Measurements from ENCODE around the gene CCN5. TPM values are rescaled to one million over a fixed set of nuclear protein-coding genes. Genes with fewer than 3 reads are reported as not detected.

Gene CCN5
- total RNA-seq, 1 donor from 2014 or later = 134 TPM

DNA sequence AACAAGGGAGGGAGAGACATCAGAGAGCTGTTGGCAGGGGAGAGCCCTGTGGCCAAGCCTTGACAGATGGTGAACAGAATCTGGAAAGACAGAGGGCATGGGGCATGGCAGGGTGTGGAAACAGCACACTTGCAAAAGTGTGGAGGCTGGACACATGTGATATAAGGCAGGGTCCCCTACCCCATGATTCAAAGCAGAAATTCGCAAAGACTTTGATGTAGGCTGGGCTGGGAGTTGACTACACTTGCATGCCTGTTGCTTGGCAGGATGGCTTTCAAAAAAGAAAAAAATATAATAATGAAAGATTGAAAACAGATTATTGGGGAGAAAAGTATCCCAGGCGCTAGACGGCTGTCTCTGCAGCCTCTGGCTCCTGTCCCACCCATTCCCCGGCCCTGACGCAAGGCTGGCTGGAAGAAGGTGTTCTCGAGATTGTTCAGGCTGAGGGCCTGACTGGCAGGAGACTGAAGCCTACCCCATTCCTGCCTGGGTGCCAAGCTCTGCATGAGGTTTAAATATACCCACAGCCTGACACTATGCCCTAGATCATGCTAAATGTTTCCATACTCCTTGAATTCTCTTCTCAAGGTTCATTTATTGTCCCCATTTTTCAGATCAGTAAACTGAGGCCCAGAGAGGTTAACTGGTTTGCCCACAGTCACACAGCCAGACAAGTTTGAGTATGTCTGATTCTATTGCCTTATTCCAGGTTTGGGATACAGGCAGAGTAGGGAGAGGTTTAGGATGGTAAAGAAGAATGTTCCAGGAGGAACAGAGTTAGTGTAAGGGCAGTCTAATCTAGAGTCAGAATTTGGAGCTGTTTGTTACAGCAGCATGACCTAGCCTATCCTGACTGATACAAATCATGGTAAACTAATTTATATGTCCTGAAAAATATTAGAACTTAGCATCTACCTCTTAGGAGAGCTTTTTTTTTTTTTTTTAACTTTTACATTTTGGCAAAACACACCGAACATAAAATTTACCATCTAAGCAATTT lies 23.4 kb upstream of the CCN5 start:
- H3K4me1 ChIP-seq = peaks cover 72% of the 10 kb centered on the region

DNA sequence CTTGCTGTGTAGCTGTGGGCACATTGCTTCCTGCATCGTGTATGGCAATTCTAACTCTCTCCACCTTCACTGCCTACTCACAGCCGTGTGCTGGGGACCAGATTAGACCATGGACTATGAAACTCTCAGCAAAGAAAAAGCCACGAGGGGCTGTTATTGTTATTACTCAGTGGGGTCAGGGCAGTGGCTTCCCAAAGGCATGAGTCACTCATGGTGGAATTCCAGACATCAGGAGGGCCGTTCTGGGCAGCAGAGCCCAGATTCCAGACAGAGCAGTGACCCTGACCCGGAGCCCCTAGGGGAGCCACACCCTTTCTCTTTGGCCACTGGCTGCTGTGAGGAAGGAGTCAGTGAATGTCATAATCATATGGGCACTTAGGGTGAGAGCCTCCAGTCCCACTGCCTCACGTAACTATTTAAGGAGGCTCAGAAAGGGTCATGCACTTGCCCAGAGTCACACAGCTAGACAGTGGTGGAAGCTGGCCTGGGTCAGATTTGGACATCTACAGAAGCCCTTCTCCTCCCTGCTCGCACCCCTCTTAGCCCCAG lies 22.2 kb upstream of the CCN5 start:
- intact Hi-C loops (cut with DNase I) = no loop called here

More for the DNA sequence above, 23.4 kb upstream of the CCN5 start:
- no peak for DNase-seq (ENCODE audit: extremely low spot score in 2 of 2)
- H3K9me3 ChIP-seq = no peaks in the 10 kb centered on the region
- peak overlapping the region; percentile 86 for H3K27ac ChIP-seq
- TF ChIP-seq POLR2AphosphoS5 (IDR thresholded peaks at IDR 0.05; ENCODE audit: insufficient read depth in 1 of 2, low read depth in 1 of 2) = peak in 1 of 2 donors; percentile 60
- TF ChIP-seq, protein P1, sequence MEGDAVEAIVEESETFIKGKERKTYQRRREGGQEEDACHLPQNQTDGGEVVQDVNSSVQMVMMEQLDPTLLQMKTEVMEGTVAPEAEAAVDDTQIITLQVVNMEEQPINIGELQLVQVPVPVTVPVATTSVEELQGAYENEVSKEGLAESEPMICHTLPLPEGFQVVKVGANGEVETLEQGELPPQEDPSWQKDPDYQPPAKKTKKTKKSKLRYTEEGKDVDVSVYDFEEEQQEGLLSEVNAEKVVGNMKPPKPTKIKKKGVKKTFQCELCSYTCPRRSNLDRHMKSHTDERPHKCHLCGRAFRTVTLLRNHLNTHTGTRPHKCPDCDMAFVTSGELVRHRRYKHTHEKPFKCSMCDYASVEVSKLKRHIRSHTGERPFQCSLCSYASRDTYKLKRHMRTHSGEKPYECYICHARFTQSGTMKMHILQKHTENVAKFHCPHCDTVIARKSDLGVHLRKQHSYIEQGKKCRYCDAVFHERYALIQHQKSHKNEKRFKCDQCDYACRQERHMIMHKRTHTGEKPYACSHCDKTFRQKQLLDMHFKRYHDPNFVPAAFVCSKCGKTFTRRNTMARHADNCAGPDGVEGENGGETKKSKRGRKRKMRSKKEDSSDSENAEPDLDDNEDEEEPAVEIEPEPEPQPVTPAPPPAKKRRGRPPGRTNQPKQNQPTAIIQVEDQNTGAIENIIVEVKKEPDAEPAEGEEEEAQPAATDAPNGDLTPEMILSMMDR (IDR thresholded peaks at IDR 0.05) = no peak
- TF ChIP-seq POLR2A (IDR thresholded peaks at IDR 0.05) = no peak
- intact Hi-C loops (cut with DNase I) = no loop called here
- no peak overlapping the region for H3K4me3 ChIP-seq
- H3K27me3 ChIP-seq = no peaks in the 10 kb centered on the region
- H3K36me3 ChIP-seq = no peaks in the 10 kb centered on the region

DNA sequence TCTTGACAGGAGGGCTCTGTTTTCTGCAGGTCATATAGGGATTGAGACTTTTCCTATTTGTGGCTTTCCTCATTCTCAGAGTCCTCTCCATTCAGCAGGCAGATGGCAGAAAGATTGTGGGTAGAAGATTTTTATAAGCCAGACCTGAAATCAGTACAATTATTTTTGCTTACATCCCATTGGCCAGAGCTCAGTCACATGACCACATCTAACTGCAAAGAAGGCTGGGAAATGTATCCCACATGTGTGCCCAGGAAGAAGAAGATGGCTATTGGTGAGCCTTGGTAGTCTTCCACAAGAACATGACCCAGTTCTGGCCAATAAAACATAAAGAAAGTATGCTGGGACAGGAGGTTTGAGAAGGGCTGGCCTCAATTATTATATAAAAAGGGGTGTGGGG lies 21.5 kb upstream of the CCN5 start:
- intact Hi-C loops (cut with DNase I) = no loop called here
- H3K4me1 ChIP-seq = peaks cover 65% of the 10 kb centered on the region
- TF ChIP-seq, protein P1 (IDR thresholded peaks at IDR 0.05) = no peak
- TF ChIP-seq POLR2AphosphoS5 (IDR thresholded peaks at IDR 0.05; ENCODE audit: insufficient read depth in 1 of 2, low read depth in 1 of 2) = no peak
- no peak for TF ChIP-seq POLR2A (IDR thresholded peaks at IDR 0.05)

More for the DNA sequence above, 22.2 kb upstream of the CCN5 start:
- no peaks in the 10 kb centered on the region for H3K36me3 ChIP-seq
- DNase-seq (ENCODE audit: extremely low spot score in 2 of 2) = no peak
- no peaks in the 10 kb centered on the region for H3K27me3 ChIP-seq
- H3K9me3 ChIP-seq = no peaks in the 10 kb centered on the region
- no peak overlapping the region for H3K4me3 ChIP-seq
- peaks cover 66% of the 10 kb centered on the region for H3K4me1 ChIP-seq
- TF ChIP-seq, protein P1 (IDR thresholded peaks at IDR 0.05) = no peak
- TF ChIP-seq POLR2A (IDR thresholded peaks at IDR 0.05) (peak in 1 of 2 donors; percentile 19), POLR2AphosphoS5 (IDR thresholded peaks at IDR 0.05; ENCODE audit: insufficient read depth in 1 of 2, low read depth in 1 of 2) (peak; percentile 81 to 88)
- H3K27ac ChIP-seq = peak overlapping the region; percentile 86

GRCh38 chr20:44694159-44694558 lies 21.0 kb upstream of the CCN5 start:
- intact Hi-C loops (cut with DNase I) = no loop called here
- no peak overlapping the region for H3K4me3 ChIP-seq
- no peaks in the 10 kb centered on the region for H3K9me3 ChIP-seq
- DNase-seq (ENCODE audit: extremely low spot score in 2 of 2) = no peak
- H3K27ac ChIP-seq = peak overlapping the region; percentile 86
- no peaks in the 10 kb centered on the region for H3K36me3 ChIP-seq
- TF ChIP-seq, protein P1 (IDR thresholded peaks at IDR 0.05) = no peak
- no peak for TF ChIP-seq POLR2A (IDR thresholded peaks at IDR 0.05)
- no peak for TF ChIP-seq POLR2AphosphoS5 (IDR thresholded peaks at IDR 0.05; ENCODE audit: insufficient read depth in 1 of 2, low read depth in 1 of 2)
- no peaks in the 10 kb centered on the region for H3K27me3 ChIP-seq
- peaks cover 65% of the 10 kb centered on the region for H3K4me1 ChIP-seq

More for the DNA sequence above, 21.5 kb upstream of the CCN5 start:
- peak overlapping the region; percentile 86 for H3K27ac ChIP-seq
- H3K4me3 ChIP-seq = no peak overlapping the region
- no peaks in the 10 kb centered on the region for H3K27me3 ChIP-seq
- DNase-seq (ENCODE audit: extremely low spot score in 2 of 2) = no peak
- no peaks in the 10 kb centered on the region for H3K9me3 ChIP-seq
- no peaks in the 10 kb centered on the region for H3K36me3 ChIP-seq

All from vagina (tissue), 2 donors.